Astrocyte (in vitro differentiated cells and primary cell): ENCODE data around the gene HACE1. TPM values are rescaled to one million over a fixed set of nuclear protein-coding genes. Genes with fewer than 3 reads are reported as not detected.

ENCODE experiments used
- DNase-seq: peaks from one replicate; pipeline ENCODE4 v3.0.0-alpha.2; 2010; ENCODE audit warnings: low read depth
- FAIRE-seq: peaks from 2 replicates; lab custom pipeline; 2011; peaks lifted over from hg19 to GRCh38; lab: Jason Lieb, UNC
- H2AFZ ChIP-seq: 2 replicates; pipeline ENCODE4 v1.6.0; 2012; ENCODE audit warnings: low read depth, low read length, inconsistent platforms
- H3K27ac ChIP-seq: 2 replicates; pipeline ENCODE4 v1.5.1; 2011; ENCODE audit warnings: low read depth, low read length, inconsistent platforms
- H3K27me3 ChIP-seq: 2 replicates; pipeline ENCODE4 v1.6.0; 2011; ENCODE audit warnings: low read length, inconsistent platforms; ENCODE audit not compliant: insufficient read depth
- H3K36me3 ChIP-seq: 2 replicates; pipeline ENCODE4 v1.5.1; 2011; ENCODE audit warnings: low read length, inconsistent platforms; ENCODE audit not compliant: insufficient read depth
- H3K4me1 ChIP-seq: 2 replicates; pipeline ENCODE4 v1.5.1; 2011; ENCODE audit warnings: low read length, inconsistent platforms; ENCODE audit not compliant: insufficient read depth
- H3K4me2 ChIP-seq: 2 replicates; pipeline ENCODE4 v1.6.0; 2012; ENCODE audit warnings: low read length, inconsistent platforms
- H3K4me3 ChIP-seq: 2 replicates; pipeline ENCODE4 v1.5.1; 2011; ENCODE audit warnings: low read depth, mild to moderate bottlenecking, low read length, inconsistent platforms; ENCODE audit not compliant: insufficient read depth
- H3K79me2 ChIP-seq: 2 replicates; pipeline ENCODE4 v1.6.0; 2012; ENCODE audit warnings: mild to moderate bottlenecking, low read length, inconsistent platforms; ENCODE audit not compliant: insufficient read depth
- H3K9ac ChIP-seq: 2 replicates; pipeline ENCODE4 v1.6.0; 2012; ENCODE audit warnings: mild to moderate bottlenecking, low read length, inconsistent platforms
- H3K9me3 ChIP-seq: 2 replicates; pipeline ENCODE4 v1.5.1; 2012; ENCODE audit warnings: low read depth, mild to moderate bottlenecking, low read length, inconsistent platforms; ENCODE audit not compliant: insufficient read depth
- H4K20me1 ChIP-seq: 2 replicates; pipeline ENCODE4 v1.6.0; 2012; ENCODE audit warnings: low read length, inconsistent platforms; ENCODE audit not compliant: insufficient read depth
- H3K27ac Mint-ChIP-seq: one replicate; pipeline ENCODE4 v1.8.0; 2021; ENCODE audit warnings: mild to moderate bottlenecking, mixed read lengths; ENCODE audit not compliant: unreplicated experiment
- H3K27me3 Mint-ChIP-seq: one replicate; pipeline ENCODE4 v1.8.0; 2021; ENCODE audit warnings: low read depth, mixed read lengths; ENCODE audit not compliant: unreplicated experiment
- H3K36me3 Mint-ChIP-seq: one replicate; pipeline ENCODE4 v1.8.0; 2021; ENCODE audit warnings: low read depth, mixed read lengths; ENCODE audit not compliant: unreplicated experiment
- H3K4me1 Mint-ChIP-seq: one replicate; pipeline ENCODE4 v1.8.0; 2021; ENCODE audit warnings: low read depth, mixed read lengths; ENCODE audit not compliant: unreplicated experiment
- H3K4me3 Mint-ChIP-seq: one replicate; pipeline ENCODE4 v1.8.0; 2021; ENCODE audit warnings: mild to moderate bottlenecking, moderate library complexity, mixed read lengths; ENCODE audit not compliant: unreplicated experiment
- H3K9me3 Mint-ChIP-seq: one replicate; pipeline ENCODE4 v1.8.0; 2021; ENCODE audit warnings: mild to moderate bottlenecking, mixed read lengths; ENCODE audit not compliant: unreplicated experiment
- EZH2 ChIP-seq: IDR thresholded peaks from 2 replicates; pipeline ENCODE4 v1.6.1; 2012; ENCODE audit warnings: mild to moderate bottlenecking, low read length, inconsistent platforms; ENCODE audit not compliant: insufficient read depth
- total RNA-seq: library from RNA; stranded (reverse); gene quantifications from 2 replicates; pipeline ENCODE4 v1.2.1, GENCODE V29; 2021
- TF ChIP-seq, protein P1 (sequence below): IDR thresholded peaks from 2 replicates; pipeline ENCODE4 v1.5.1; 2011; ENCODE audit warnings: low read depth, mild to moderate bottlenecking, inconsistent platforms, low read length, moderate library complexity; ENCODE audit not compliant: insufficient read depth

The HACE1 gene
- total RNA-seq, 1 donor from 2014 or later = 13.8 TPM

DNA sequence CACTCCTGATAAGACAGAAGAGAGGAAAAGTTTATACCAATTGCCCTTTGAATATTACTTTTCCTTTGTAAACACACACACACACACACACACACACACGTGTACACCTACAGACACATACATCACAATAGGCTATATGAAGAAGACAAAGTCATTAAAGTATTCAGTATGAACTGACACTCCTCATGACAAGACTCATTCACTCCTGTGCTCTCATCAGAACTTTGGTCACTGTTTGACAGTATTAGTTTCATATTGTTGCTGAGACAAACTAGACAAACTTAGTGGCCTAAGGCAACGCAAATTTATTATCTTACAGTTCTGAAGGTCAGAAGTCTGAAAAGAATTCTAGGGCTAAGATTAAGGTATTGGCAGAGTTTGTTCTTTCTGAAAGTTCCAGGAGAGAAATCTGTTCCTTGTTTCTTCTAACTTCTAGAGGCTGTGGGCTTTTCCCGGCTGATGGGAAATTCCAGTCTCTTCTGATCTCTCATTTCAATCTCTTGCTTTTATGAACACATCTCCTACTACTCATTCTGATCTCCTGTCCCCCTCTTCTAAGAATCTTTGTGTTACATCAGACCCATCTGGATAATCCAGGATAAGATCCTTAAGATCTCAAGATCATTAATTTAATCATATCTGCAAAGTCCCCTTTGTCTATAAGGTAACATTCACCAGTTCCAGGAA is 171.3 kb downstream of the HACE1 start:
- Mint-ChIP-seq H3K9me3 (no peaks in the 10 kb centered on the region), H3K27ac (no peak overlapping the region), H3K4me3 (no peak overlapping the region), H3K36me3 (no peaks in the 10 kb centered on the region), H3K27me3 (no peaks in the 10 kb centered on the region), H3K4me1 (peaks cover 13% of the 10 kb centered on the region)
- Histone ChIP-seq H3K36me3 (no peaks in the 10 kb centered on the region), H3K27ac (no peak overlapping the region), H3K4me1 (peaks cover 8% of the 10 kb centered on the region), H3K9ac (no peak overlapping the region), H3K4me3 (no peak overlapping the region), H3K4me2 (no peak overlapping the region), H4K20me1 (no peaks in the 10 kb centered on the region), H3K9me3 (no peaks in the 10 kb centered on the region), H3K27me3 (no peaks in the 10 kb centered on the region), H3K79me2 (no peaks in the 10 kb centered on the region), H2AFZ (no peak overlapping the region)
- FAIRE-seq (no peak), DNase-seq (no peak)
- TF ChIP-seq EZH2 = no peak
- TF ChIP-seq, protein P1, sequence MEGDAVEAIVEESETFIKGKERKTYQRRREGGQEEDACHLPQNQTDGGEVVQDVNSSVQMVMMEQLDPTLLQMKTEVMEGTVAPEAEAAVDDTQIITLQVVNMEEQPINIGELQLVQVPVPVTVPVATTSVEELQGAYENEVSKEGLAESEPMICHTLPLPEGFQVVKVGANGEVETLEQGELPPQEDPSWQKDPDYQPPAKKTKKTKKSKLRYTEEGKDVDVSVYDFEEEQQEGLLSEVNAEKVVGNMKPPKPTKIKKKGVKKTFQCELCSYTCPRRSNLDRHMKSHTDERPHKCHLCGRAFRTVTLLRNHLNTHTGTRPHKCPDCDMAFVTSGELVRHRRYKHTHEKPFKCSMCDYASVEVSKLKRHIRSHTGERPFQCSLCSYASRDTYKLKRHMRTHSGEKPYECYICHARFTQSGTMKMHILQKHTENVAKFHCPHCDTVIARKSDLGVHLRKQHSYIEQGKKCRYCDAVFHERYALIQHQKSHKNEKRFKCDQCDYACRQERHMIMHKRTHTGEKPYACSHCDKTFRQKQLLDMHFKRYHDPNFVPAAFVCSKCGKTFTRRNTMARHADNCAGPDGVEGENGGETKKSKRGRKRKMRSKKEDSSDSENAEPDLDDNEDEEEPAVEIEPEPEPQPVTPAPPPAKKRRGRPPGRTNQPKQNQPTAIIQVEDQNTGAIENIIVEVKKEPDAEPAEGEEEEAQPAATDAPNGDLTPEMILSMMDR = no peak

DNA sequence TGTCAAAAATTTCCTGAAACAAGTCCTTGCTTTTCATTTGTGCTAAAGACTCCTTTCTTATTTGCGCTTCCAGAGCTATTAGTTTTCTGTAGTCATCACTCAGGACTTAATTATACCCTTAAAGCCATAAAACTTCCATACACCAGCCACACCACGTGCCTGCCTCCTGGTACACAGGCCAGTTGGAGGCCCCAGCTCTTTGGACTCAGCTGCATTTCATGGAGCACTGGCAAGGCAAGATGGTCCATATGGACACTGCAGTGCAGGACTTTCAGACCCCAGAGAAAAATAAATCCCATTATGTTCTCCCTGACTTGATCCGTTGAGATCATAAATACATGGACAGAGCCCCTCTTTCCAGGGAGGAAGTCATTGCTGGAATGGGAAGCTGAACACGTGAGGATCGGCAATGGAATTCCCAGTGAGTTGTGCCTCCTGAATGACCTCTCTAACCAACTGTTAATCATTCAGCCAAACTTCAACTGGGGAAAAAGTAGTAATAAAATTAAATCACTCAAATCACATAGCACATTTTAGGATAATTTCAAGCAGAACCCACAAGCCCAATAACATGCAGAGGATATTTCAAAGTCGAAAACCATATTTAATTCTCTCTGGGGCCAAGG is 173.1 kb downstream of the HACE1 start:
- H3K4me2 ChIP-seq = no peak overlapping the region

More for the DNA sequence above, 173.1 kb downstream of the HACE1 start:
- no peak overlapping the region for H3K27ac Mint-ChIP-seq
- Histone ChIP-seq H3K9me3 (no peaks in the 10 kb centered on the region), H3K4me3 (no peak overlapping the region), H4K20me1 (no peaks in the 10 kb centered on the region), H3K79me2 (no peaks in the 10 kb centered on the region), H3K36me3 (no peaks in the 10 kb centered on the region), H3K27me3 (no peaks in the 10 kb centered on the region), H3K4me1 (peaks cover 8% of the 10 kb centered on the region), H3K27ac (no peak overlapping the region), H3K9ac (no peak overlapping the region), H2AFZ (no peak overlapping the region)
- no peaks in the 10 kb centered on the region for H3K36me3 Mint-ChIP-seq
- TF ChIP-seq EZH2 = no peak
- TF ChIP-seq, protein P1 = no peak
- no peak overlapping the region for H3K4me3 Mint-ChIP-seq
- DNase-seq (no peak), FAIRE-seq (no peak)
- H3K4me1 Mint-ChIP-seq = peaks cover 13% of the 10 kb centered on the region
- no peaks in the 10 kb centered on the region for H3K27me3 Mint-ChIP-seq
- no peaks in the 10 kb centered on the region for H3K9me3 Mint-ChIP-seq
